Neuronal stem cell (in vitro differentiated cells): ENCODE data around the gene RARA.

ENCODE experiments used
- DNase-seq: peaks from one replicate; pipeline ENCODE4 v3.0.0-alpha.2; 2013; ENCODE audit warnings: low spot score
- H2AFZ ChIP-seq: one replicate; pipeline ENCODE4 v1.6.1; 2013; ENCODE audit warnings: mild to moderate bottlenecking, low read length, inconsistent platforms
- H2AK5ac ChIP-seq: 2 replicates; pipeline ENCODE4 v1.6.1; 2013; ENCODE audit warnings: low read depth, mild to moderate bottlenecking, inconsistent platforms, low read length, moderate library complexity, mixed read lengths
- H2BK120ac ChIP-seq: 2 replicates; pipeline ENCODE4 v1.6.1; 2013; ENCODE audit warnings: low read depth, mild to moderate bottlenecking, inconsistent platforms, low read length, moderate library complexity, mixed read lengths
- H2BK12ac ChIP-seq: one replicate; pipeline ENCODE4 v1.6.1; 2013; ENCODE audit warnings: low read length, inconsistent platforms
- H2BK15ac ChIP-seq: 2 replicates; pipeline ENCODE4 v1.6.1; 2013; ENCODE audit warnings: mild to moderate bottlenecking, low read length, inconsistent platforms, mixed read lengths
- H2BK5ac ChIP-seq: one replicate; pipeline ENCODE4 v1.6.1; 2013; ENCODE audit warnings: inconsistent platforms, mild to moderate bottlenecking, low read length, moderate library complexity
- H3K14ac ChIP-seq: one replicate; pipeline ENCODE4 v1.6.1; 2013; ENCODE audit warnings: low read length, inconsistent platforms
- H3K18ac ChIP-seq: 2 replicates; pipeline ENCODE4 v1.6.1; 2013; ENCODE audit warnings: low read length, inconsistent platforms
- H3K23ac ChIP-seq: 2 replicates; pipeline ENCODE4 v1.6.1; 2013; ENCODE audit warnings: low read depth, mild to moderate bottlenecking, mixed read lengths, low read length, inconsistent platforms; ENCODE audit not compliant: poor library complexity
- H3K27ac ChIP-seq: replicated peaks from 3 replicates; pipeline ENCODE4 v1.5.1; 2013; ENCODE audit warnings: low read length, inconsistent platforms
- H3K27me3 ChIP-seq, 3 experiments: 2 replicates each; pipeline ENCODE4 v1.6.1; 2013; ENCODE audit warnings: low read length in 3 of 3, mild to moderate bottlenecking in 2 of 3, inconsistent platforms in 1 of 3, low read depth in 1 of 3, mixed read lengths in 1 of 3, moderate library complexity in 1 of 3; ENCODE audit not compliant: control insufficient read depth in 3 of 3, insufficient read depth in 3 of 3
- H3K36me3 ChIP-seq, 2 donors: replicated peaks in 1 of 2; 2 replicates each; pipeline ENCODE4 v1.6.1; 2013; ENCODE audit warnings: low read length in 2 of 2; ENCODE audit not compliant: control insufficient read depth in 2 of 2, insufficient read depth in 2 of 2
- H3K4ac ChIP-seq: 2 replicates; pipeline ENCODE4 v1.6.1; 2013; ENCODE audit warnings: inconsistent platforms, mild to moderate bottlenecking, low read length, moderate library complexity
- H3K4me1 ChIP-seq, 2 donors: 1 replicate in 1 of 2; 2 replicates in 1 of 2; pipeline ENCODE4 v1.6.1; 2013; ENCODE audit warnings: low read length in 2 of 2, low read depth in 1 of 2; ENCODE audit not compliant: control insufficient read depth in 2 of 2, insufficient read depth in 1 of 2
- H3K4me2 ChIP-seq: one replicate; pipeline ENCODE4 v1.6.1; 2013; ENCODE audit warnings: mild to moderate bottlenecking, low read length, inconsistent platforms; ENCODE audit not compliant: insufficient read depth, poor library complexity, severe bottlenecking
- H3K4me3 ChIP-seq, 2 donors: 2 replicates each; pipeline ENCODE4 v1.5.1; 2013; ENCODE audit warnings: low read length in 2 of 2, mild to moderate bottlenecking in 2 of 2, inconsistent platforms in 1 of 2, moderate library complexity in 1 of 2
- H3K79me1 ChIP-seq: one replicate; pipeline ENCODE4 v1.6.1; 2013; ENCODE audit warnings: low read depth, mild to moderate bottlenecking, inconsistent platforms, low read length, moderate library complexity
- H3K9ac ChIP-seq: one replicate; pipeline ENCODE4 v1.6.1; 2013; ENCODE audit warnings: mild to moderate bottlenecking, low read depth, low read length, inconsistent platforms; ENCODE audit not compliant: poor library complexity
- H3K9me3 ChIP-seq, 2 donors: replicated peaks in 1 of 2; 2 replicates each; pipeline versions ENCODE3 to v1.6.1; 2013; ENCODE audit warnings: low read length in 2 of 2, mild to moderate bottlenecking in 2 of 2, inconsistent platforms in 1 of 2, low read depth in 1 of 2, mixed read lengths in 1 of 2, moderate library complexity in 1 of 2; ENCODE audit not compliant: control insufficient read depth in 2 of 2, insufficient read depth in 1 of 2
- H4K8ac ChIP-seq: one replicate; pipeline ENCODE4 v1.6.1; 2013; ENCODE audit warnings: low read depth, mild to moderate bottlenecking, inconsistent platforms, low read length, moderate library complexity
- H4K91ac ChIP-seq: one replicate; pipeline ENCODE4 v1.6.1; 2013; ENCODE audit warnings: low read length, low read depth, mild to moderate bottlenecking, inconsistent platforms; ENCODE audit not compliant: poor library complexity
- WGBS, 2 donors: extraction: QIAGEN DNeasy Blood & Tissue Kit; methylation state at CpG; one replicate each; pipeline ENCODE4 v1.1.7; 2013; ENCODE audit warnings: missing lambda C conversion rate in 2 of 2, mixed read lengths in 1 of 2; ENCODE audit not compliant: insufficient read length in 2 of 2, insufficient replicate concordance in 1 of 2; ENCODE audit errors: extremely low coverage in 2 of 2; 5-methylcytosine and 5-hydroxymethylcytosine counted together

Gene RARA

GRCh38 chr17:40326014-40326831, 17.2 kb downstream of the RARA start:
- no peak overlapping the region for H2BK15ac ChIP-seq
- no peaks in the 10 kb centered on the region for H3K27me3 ChIP-seq
- no peak overlapping the region for H3K14ac ChIP-seq
- H2BK120ac ChIP-seq: no peak overlapping the region
- no peak overlapping the region for H2AK5ac ChIP-seq
- H3K23ac ChIP-seq: peak overlapping the region; percentile 58
- H3K36me3 ChIP-seq: peaks cover 0 to 3% of the 10 kb centered on the region in 2 donors
- no peak overlapping the region for H3K9ac ChIP-seq
- H3K79me1 ChIP-seq: peaks cover 10% of the 10 kb centered on the region
- H4K91ac ChIP-seq: no peak overlapping the region
- no peaks in the 10 kb centered on the region for H3K9me3 ChIP-seq
- H2BK12ac ChIP-seq: no peak overlapping the region
- no peak overlapping the region for H3K4me2 ChIP-seq
- no peak overlapping the region for H3K18ac ChIP-seq
- no peak overlapping the region for H3K4ac ChIP-seq
- H2AFZ ChIP-seq: no peak overlapping the region
- no peak overlapping the region for H3K27ac ChIP-seq
- H3K4me3 ChIP-seq: no peak overlapping the region
- no peak for DNase-seq
- no peak overlapping the region for H4K8ac ChIP-seq
- peak overlapping the region; percentile 39 for H2BK5ac ChIP-seq
- no CpG with 5 or more reads among the region's 17 CpGs for WGBS, 2 donors
- peaks cover 11 to 21% of the 10 kb centered on the region in 2 donors for H3K4me1 ChIP-seq

- H2BK12ac ChIP-seq: no peak overlapping the region
- peaks cover 0 to 9% of the 10 kb centered on the region in 2 donors for H3K36me3 ChIP-seq
- peaks cover 10% of the 10 kb centered on the region for H3K79me1 ChIP-seq
- H2BK15ac ChIP-seq: no peak overlapping the region
- no peak for DNase-seq
- H3K9me3 ChIP-seq: no peaks in the 10 kb centered on the region
- H3K23ac ChIP-seq: no peak overlapping the region
- H2BK5ac ChIP-seq: peak overlapping the region; percentile 39
- no peak overlapping the region for H3K4me3 ChIP-seq
- no peak overlapping the region for H2BK120ac ChIP-seq
- H3K14ac ChIP-seq: no peak overlapping the region
- H3K18ac ChIP-seq: no peak overlapping the region
- H3K27me3 ChIP-seq: no peaks in the 10 kb centered on the region
- no peak overlapping the region for H2AFZ ChIP-seq
- no peak overlapping the region for H4K8ac ChIP-seq
- H3K4ac ChIP-seq: no peak overlapping the region
- peaks cover 13 to 15% of the 10 kb centered on the region in 2 donors for H3K4me1 ChIP-seq
- H3K27ac ChIP-seq: no peak overlapping the region
- no CpG with 5 or more reads among the region's 1 CpG for WGBS, 2 donors
- no peak overlapping the region for H4K91ac ChIP-seq
- H3K9ac ChIP-seq: no peak overlapping the region
- H3K4me2 ChIP-seq: no peak overlapping the region
- no peak overlapping the region for H2AK5ac ChIP-seq
These were observed 17.8 kb downstream of the RARA start for GRCh38 chr17:40326832-40327199.

- Histone ChIP-seq H3K4me1 (peaks cover 11 to 12% of the 10 kb centered on the region in 2 donors), H3K27me3 (no peaks in the 10 kb centered on the region), H3K4me2 (no peak overlapping the region), H3K36me3 (peaks cover 0 to 10% of the 10 kb centered on the region in 2 donors), H3K4ac (no peak overlapping the region), H3K18ac (no peak overlapping the region), H2BK5ac (no peak overlapping the region), H2AFZ (no peak overlapping the region), H2BK12ac (no peak overlapping the region), H3K23ac (no peak overlapping the region), H3K9me3 (no peaks in the 10 kb centered on the region), H2AK5ac (no peak overlapping the region), H3K9ac (no peak overlapping the region), H3K4me3 (no peak overlapping the region), H4K91ac (no peak overlapping the region), H4K8ac (no peak overlapping the region), H2BK120ac (no peak overlapping the region), H3K27ac (no peak overlapping the region), H2BK15ac (no peak overlapping the region), H3K14ac (no peak overlapping the region), H3K79me1 (peaks cover 6% of the 10 kb centered on the region)
- DNase-seq: no peak
- WGBS, 2 donors: no CpG with 5 or more reads among the region's 4 CpGs
These were observed 18.3 kb downstream of the RARA start for GRCh38 chr17:40327244-40327729.

DNA sequence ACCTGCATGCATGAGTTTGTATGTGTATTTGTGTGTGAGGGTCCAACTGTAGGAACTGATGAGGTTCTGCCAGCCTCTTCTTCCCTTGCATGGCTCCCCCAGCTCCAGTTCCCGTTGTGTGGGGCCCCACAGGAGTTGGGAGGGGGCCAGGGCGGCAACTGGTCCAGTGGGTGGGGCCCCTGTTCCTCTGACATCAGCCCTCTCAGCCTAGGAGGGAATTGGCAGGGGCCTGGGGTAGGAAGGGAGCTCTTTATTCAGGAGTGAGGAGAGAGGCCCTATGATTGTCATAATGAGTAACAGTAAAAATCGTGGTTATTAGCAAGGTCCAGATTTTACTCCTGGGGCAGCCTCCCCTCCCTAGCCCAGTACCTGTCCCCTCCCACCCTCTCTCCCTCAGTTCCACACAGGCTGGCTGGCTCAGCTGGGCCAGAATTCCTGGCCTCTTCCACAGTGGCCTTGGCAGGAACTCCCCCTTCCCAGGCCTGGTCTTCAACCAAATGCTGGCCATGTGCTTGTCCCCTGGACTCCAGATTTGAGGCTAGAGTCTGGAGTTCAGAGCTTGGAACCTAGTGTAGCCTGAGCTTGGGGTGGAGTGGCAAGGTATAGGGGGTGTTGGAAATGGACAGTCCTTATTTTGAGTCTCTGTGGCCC, 18.9 kb downstream of the RARA start:
- no peak overlapping the region for H4K91ac ChIP-seq
- no peak overlapping the region for H3K18ac ChIP-seq
- no peak overlapping the region for H3K4ac ChIP-seq
- no peak overlapping the region for H3K4me3 ChIP-seq
- H3K27me3 ChIP-seq: no peaks in the 10 kb centered on the region
- H2BK120ac ChIP-seq: no peak overlapping the region
- H2AFZ ChIP-seq: no peak overlapping the region
- peaks cover 6 to 7% of the 10 kb centered on the region in 2 donors for H3K4me1 ChIP-seq
- no peak overlapping the region for H3K27ac ChIP-seq
- H3K9me3 ChIP-seq: no peaks in the 10 kb centered on the region
- H2BK5ac ChIP-seq: no peak overlapping the region
- H2AK5ac ChIP-seq: no peak overlapping the region
- H3K4me2 ChIP-seq: no peak overlapping the region
- no peak for DNase-seq
- H3K9ac ChIP-seq: no peak overlapping the region
- peak overlapping the region; percentile 48 for H2BK12ac ChIP-seq
- peaks cover 0 to 10% of the 10 kb centered on the region in 2 donors for H3K36me3 ChIP-seq
- H2BK15ac ChIP-seq: no peak overlapping the region
- WGBS, 2 donors: no CpG with 5 or more reads among the region's 3 CpGs
- H3K79me1 ChIP-seq: peaks cover 5% of the 10 kb centered on the region
- no peak overlapping the region for H4K8ac ChIP-seq
- no peak overlapping the region for H3K14ac ChIP-seq
- no peak overlapping the region for H3K23ac ChIP-seq
